NCI-H510A (cell line): ENCODE data around the gene DIPK1B.

ENCODE experiments used
- DNase-seq: peaks from one replicate; lab custom pipeline; 2025; lab: John Stamatoyannopoulos, UW

The DIPK1B gene

GRCh38 chr9:136769710-136770191 lies 57.4 kb downstream of the DIPK1B start:
- no peak for DNase-seq

GRCh38 chr9:136771907-136772415 lies 59.6 kb downstream of the DIPK1B start:
- no peak for DNase-seq

DNA sequence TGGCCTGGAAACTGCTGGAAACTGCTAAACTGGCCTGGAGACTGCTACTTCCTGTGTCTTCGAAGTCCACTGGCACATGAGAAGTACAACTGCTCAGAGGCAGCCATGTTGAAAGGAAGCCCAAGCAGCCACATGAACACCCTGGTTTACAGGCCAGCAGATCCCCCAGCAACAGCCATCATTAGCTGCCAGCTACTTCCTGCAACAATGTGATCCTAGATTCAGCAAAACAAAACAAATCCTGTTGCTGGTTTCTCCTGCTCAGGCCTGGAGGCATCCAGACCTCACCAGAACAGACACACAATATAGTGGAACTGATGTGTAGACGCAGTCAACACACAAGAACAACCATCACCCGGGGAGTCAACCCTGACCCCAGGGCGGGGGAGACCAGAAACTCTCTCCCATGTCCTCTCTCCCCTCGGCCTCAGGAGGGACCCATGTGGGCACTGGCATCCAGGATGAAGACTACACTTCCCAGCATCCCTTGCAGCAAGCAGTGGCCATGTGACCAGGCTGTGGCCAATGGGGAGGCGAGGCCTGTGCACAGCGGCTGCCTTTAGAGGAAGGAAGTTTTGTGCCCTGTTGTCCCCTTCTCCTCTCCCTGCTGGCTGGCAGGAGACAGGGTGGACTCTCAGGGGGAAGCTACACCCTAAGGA lies 61.1 kb downstream of the DIPK1B start:
- no peak for DNase-seq
